Pancreas (tissue), 10 donors: ENCODE data around the gene ALK. TPM values are rescaled to one million over a fixed set of nuclear protein-coding genes. Genes with fewer than 3 reads are reported as not detected.

Source experiments
- ATAC-seq, 4 donors: fragments of 200-7000 bp; cut with Tn5 transposase; one replicate each; pipeline versions ENCODE4 v1.8.0 to v1.9.1; 2020; ENCODE audit warnings: mild to moderate bottlenecking in 4 of 4, moderate library complexity in 4 of 4
- DNase-seq, 6 donors: peaks; one replicate each; pipeline ENCODE4 v3.0.0-alpha.2; 2020
- FAIRE-seq: peaks from 2 replicates; lab custom pipeline; 2012; peaks lifted over from hg19 to GRCh38; lab: Jason Lieb, UNC
- H3K27ac ChIP-seq, 4 donors: fragments of 200-600 bp; sonication (generic); 1 replicate in 3 of 4; 2 replicates in 1 of 4; pipeline versions ENCODE4 v1.5.0 to v1.8.0; 2020
- H3K27me3 ChIP-seq, 4 donors: fragments of 200-600 bp; one replicate each; pipeline ENCODE4 v1.8.0; 2021
- H3K36me3 ChIP-seq, 3 donors: fragments of 200-600 bp; sonication (generic) in 1 of 3; one replicate each; pipeline versions ENCODE4 v1.5.0 to v1.8.0; 2020 to 2021
- H3K4me1 ChIP-seq, 3 donors: fragments of 200-600 bp; one replicate each; pipeline ENCODE4 v1.8.0; 2021
- H3K4me3 ChIP-seq, 4 donors: fragments of 200-600 bp; sonication (generic) in 2 of 4; one replicate each; pipeline versions ENCODE4 v1.5.0 to v1.8.0; 2020 to 2021
- H3K9me3 ChIP-seq, 4 donors: fragments of 200-600 bp; one replicate each; pipeline ENCODE4 v1.8.0; 2021
- WGBS, 2 donors: extraction: QIAGEN DNeasy Blood & Tissue Kit; methylation state at CpG; one replicate each; pipeline ENCODE4 v1.1.7; 2013; 5-methylcytosine and 5-hydroxymethylcytosine counted together
- intact Hi-C, 3 donors: fragments of 100-400 bp; cut with DNase I; formaldehyde crosslinking; loops; one replicate each; pipeline versions ENCODE4 v1.11.1 to v1.14.2; 2022
- polyA plus RNA-seq, 2 donors: library from polyadenylated mRNA; stranded (reverse); fragments of 200-250 nt; gene quantifications; one replicate each; pipeline ENCODE4 v1.2.3, GENCODE V29; 2013
- total RNA-seq, 6 donors: library from RNA; stranded (reverse); fragmentation: NEBNext Ultra II Directional in 4 of 6; extraction: Animal tissue kit (Norgen Biotek cat#: 25700) in 4 of 6; gene quantifications; one replicate each; pipeline versions ENCODE4 v1.2.1 to v1.2.4, GENCODE V29; 2021 to 2023
- TF ChIP-seq, protein P1 (sequence below), 4 donors: fragments of 200-600 bp; sonication (generic) in 3 of 4; IDR thresholded peaks; one replicate each; pipeline versions ENCODE4 v1.5.0 to v1.8.0; 2021; ENCODE audit warnings: antibody characterized with exemption in 4 of 4
- donor health status: healthy with polysubstance abuse.
- donor health status: DM: no; HTN: no; CAD: no; lungs with moderate emphysema.
- donor health status: DM: no; HTN: no; CAD: no.
- donor health status: control.
- donor health status: control.
- donor health status: Bipolar disorder and iron deficiency.
- donor health status: DM: yes; HTN: yes; CAD: no.
- donor health status: DM: no; HTN: no; CAD: no.
- donor health status: DM: no; HTN: no; CAD: no.
- donor health status: DM: yes; HTN: yes; CAD: no.

The ALK gene
- total and polyA plus RNA-seq, 8 donors, result 0.05 to 0.17 (median 0.09) TPM; not detected in 2

DNA sequence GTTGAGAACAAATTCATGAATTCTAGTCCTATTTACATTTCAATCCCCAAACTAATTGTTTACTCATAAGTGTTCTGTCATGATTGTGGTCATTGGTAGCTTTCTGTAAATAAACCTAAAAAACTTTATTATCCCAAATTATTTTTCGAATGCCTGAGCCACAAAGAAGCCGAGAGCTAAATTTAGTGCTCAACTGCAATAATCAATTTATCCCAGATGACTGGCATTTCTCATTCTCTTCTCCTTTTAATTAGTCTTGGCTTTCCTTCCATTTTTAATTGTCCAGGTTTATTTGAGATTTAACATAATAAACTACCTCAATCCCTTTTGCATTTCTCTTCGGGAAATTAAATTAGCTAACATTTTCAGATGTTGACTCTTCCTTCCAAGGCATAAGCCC lies 308.3 kb downstream of the ALK start:
- intact Hi-C loops, result no loop called here
- Histone ChIP-seq H3K9me3 (no peaks in the 10 kb centered on the region), H3K4me1 (no peaks in the 10 kb centered on the region), H3K27me3 (no peaks in the 10 kb centered on the region), H3K36me3 (no peaks in the 10 kb centered on the region), H3K27ac (no peak overlapping the region), H3K4me3 (no peak overlapping the region)
- 92 to 95% methylated on average over 3 of the region's 3 CpGs for WGBS, 2 donors
- TF ChIP-seq, protein P1, sequence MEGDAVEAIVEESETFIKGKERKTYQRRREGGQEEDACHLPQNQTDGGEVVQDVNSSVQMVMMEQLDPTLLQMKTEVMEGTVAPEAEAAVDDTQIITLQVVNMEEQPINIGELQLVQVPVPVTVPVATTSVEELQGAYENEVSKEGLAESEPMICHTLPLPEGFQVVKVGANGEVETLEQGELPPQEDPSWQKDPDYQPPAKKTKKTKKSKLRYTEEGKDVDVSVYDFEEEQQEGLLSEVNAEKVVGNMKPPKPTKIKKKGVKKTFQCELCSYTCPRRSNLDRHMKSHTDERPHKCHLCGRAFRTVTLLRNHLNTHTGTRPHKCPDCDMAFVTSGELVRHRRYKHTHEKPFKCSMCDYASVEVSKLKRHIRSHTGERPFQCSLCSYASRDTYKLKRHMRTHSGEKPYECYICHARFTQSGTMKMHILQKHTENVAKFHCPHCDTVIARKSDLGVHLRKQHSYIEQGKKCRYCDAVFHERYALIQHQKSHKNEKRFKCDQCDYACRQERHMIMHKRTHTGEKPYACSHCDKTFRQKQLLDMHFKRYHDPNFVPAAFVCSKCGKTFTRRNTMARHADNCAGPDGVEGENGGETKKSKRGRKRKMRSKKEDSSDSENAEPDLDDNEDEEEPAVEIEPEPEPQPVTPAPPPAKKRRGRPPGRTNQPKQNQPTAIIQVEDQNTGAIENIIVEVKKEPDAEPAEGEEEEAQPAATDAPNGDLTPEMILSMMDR (IDR thresholded peaks at IDR 0.05), result no peak
- DNase-seq (no peak), ATAC-seq (no peak), FAIRE-seq (no peak)

DNA sequence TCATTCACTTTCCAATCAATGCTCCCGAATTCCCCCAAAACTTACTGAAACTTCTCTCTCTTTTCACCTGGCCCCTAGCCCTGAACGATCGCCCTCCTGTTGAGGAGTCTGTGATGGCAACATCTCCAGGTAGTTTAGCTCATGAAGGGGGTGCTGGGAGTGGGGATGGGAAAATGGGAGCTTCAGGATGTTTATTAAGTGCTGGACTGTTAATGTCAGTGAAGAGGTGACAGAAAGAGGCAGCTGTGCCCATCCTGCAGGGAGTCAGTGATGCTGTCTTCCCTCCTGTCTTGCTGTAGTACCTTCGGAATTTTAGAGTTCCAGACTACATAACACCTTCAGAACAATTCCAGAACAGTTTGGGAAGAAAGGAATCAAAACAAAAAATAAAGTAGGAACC lies 308.8 kb downstream of the ALK start:
- H3K27ac ChIP-seq, result no peak overlapping the region
- FAIRE-seq, result no peak
- H3K27me3 ChIP-seq, result no peaks in the 10 kb centered on the region
- no peak for DNase-seq
- intact Hi-C loops, result no loop called here
- ATAC-seq, result no peak
- no peak overlapping the region for H3K4me3 ChIP-seq
- no peaks in the 10 kb centered on the region for H3K9me3 ChIP-seq
- no peaks in the 10 kb centered on the region for H3K36me3 ChIP-seq
- 89 to 92% methylated on average over 4 of the region's 4 CpGs for WGBS, 2 donors
- TF ChIP-seq, protein P1 (IDR thresholded peaks at IDR 0.05), result no peak
- H3K4me1 ChIP-seq, result no peaks in the 10 kb centered on the region

DNA sequence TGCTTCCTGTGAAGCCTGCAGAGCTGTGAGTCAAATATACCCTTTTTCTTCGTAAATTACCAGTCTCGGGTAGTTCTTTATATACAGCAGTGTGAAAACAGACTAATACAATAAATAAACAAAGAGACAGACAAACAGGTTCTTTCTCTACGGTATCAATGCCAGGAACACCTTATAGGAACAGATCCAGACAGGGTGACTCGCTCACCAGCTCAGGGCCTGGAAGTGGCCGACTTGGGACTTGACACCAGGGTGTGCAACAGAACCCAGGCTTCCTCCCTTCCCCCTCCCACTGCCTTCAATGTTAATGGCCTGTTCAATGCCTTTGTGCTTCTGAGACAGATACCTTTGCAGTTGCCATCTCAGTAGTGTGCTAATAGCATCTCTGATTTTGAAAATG lies 309.5 kb downstream of the ALK start:
- Histone ChIP-seq H3K36me3 (no peaks in the 10 kb centered on the region), H3K4me3 (no peak overlapping the region), H3K4me1 (no peaks in the 10 kb centered on the region), H3K27me3 (no peaks in the 10 kb centered on the region), H3K27ac (no peak overlapping the region), H3K9me3 (no peaks in the 10 kb centered on the region)
- intact Hi-C loops, result no loop called here
- ATAC-seq (no peak), DNase-seq (no peak), FAIRE-seq (no peak)
- TF ChIP-seq, protein P1 (IDR thresholded peaks at IDR 0.05), result no peak
- 77 to 78% methylated on average over 5 of the region's 5 CpGs for WGBS, 2 donors

DNA sequence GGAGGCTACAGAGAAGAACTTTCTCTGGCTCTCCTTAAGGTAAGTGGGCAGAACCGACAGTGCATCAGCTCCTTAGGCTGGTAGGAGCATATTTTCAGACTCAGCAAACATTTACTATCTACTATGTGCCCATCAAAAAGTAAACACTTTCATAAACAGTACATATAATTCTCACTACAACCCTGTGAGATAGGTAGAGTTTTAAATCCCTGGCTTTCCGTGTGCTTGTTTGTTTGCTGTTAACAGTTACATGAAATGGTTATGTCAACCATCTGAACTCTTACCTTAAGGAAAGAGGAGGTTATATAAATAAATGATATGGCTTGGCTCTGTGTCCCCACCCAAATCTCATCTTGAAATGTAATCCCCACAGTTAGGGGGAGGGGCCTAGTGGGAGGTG lies 310.1 kb downstream of the ALK start:
- TF ChIP-seq, protein P1 (IDR thresholded peaks at IDR 0.05), result no peak
- no peaks in the 10 kb centered on the region for H3K27me3 ChIP-seq
- ATAC-seq (no peak), FAIRE-seq (no peak), DNase-seq (no peak)
- WGBS, 2 donors, result 71 to 76% methylated on average over 2 of the region's 2 CpGs
- H3K36me3 ChIP-seq, result no peaks in the 10 kb centered on the region
- H3K9me3 ChIP-seq, result no peaks in the 10 kb centered on the region
- no peaks in the 10 kb centered on the region for H3K4me1 ChIP-seq
- H3K27ac ChIP-seq, result no peak overlapping the region
- no peak overlapping the region for H3K4me3 ChIP-seq
- intact Hi-C loops, result no loop called here

DNA sequence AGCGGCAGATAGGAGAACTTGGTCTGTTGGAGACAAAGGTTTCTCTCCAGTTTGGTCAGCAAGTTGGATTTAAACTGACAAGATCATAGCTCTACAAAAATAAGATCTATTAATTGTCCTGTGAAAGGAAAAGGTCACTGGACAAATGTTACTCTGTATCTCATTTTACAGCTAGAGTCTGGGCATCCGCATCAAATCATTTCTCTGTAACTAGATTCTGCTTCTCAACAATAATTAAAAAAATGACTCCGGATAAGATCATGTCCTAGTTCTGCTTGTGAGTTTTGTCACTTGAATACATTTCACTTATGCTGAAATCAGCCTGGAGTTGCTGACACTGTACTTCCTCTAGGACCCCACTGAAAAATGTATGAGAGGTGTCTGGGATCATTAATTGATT lies 310.8 kb downstream of the ALK start:
- TF ChIP-seq, protein P1 (IDR thresholded peaks at IDR 0.05), result no peak
- FAIRE-seq (no peak), ATAC-seq (no peak), DNase-seq (no peak)
- 94 to 97% methylated on average over 3 of the region's 3 CpGs for WGBS, 2 donors
- intact Hi-C loops, result no loop called here
- Histone ChIP-seq H3K4me3 (no peak overlapping the region), H3K9me3 (no peaks in the 10 kb centered on the region), H3K36me3 (no peaks in the 10 kb centered on the region), H3K27ac (no peak overlapping the region), H3K27me3 (no peaks in the 10 kb centered on the region), H3K4me1 (no peaks in the 10 kb centered on the region)
